Measurements from ENCODE around the gene MLYCD. TPM values are rescaled to one million over a fixed set of nuclear protein-coding genes. Genes with fewer than 3 reads are reported as not detected.

MLYCD gene
- total RNA-seq, 2 donors from 2014 or later: 19.2 to 29.3 TPM

DNA sequence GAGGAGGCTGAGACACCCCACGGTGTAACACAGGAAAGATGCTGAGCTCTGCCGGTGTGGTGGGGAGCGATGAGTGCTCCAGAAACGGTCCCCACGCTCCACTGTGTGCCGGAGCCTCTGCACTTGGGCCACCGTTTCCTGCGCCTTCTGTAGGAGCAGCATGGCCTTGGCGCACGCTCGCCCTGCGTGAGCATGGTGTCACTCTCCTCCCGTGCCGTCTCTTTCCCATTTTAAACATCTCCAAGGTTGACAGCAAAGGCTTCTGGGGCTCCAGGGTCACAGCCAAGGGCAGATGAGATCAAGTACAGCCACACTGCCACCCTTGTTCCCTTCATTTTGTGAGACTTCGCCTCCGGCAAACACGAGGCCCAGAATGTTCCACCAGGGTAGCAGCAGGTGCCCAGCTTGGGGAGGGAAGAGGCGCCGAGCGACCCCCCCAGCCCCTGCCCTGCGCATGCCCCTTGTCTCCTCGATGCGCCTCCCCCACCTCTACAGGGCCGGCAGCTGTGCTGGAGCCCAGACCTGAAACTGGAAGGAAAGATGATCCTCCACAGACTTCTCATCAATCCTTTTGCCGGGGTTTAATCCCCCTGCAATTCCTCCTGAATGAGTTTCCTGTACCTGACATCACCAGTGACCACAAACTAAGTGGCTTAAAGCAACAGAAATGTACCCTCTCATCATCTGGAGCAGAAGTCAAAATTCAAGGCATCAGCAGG lies 34.2 kb downstream of the MLYCD start:
- WGBS, 2 donors: 84 to 91% methylated on average over 20 to 25 of the region's 25 CpGs
- intact Hi-C loops (cut with DNase I): no loop called here
- Histone ChIP-seq H3K27ac (no peak overlapping the region), H3K27me3 (no peaks in the 10 kb centered on the region), H3K4me1 (no peaks in the 10 kb centered on the region), H3K9me3 (no peaks in the 10 kb centered on the region), H3K4me3 (no peak overlapping the region), H3K36me3 (replicated peaks in 1 of 2; ENCODE audit: insufficient read depth in 1 of 2, low read depth in 2 of 2) (no peaks in the 10 kb centered on the region)
- TF ChIP-seq POLR2A (IDR thresholded peaks at IDR 0.05): no peak
- ATAC-seq (no peak), DNase-seq (no peak)

DNA sequence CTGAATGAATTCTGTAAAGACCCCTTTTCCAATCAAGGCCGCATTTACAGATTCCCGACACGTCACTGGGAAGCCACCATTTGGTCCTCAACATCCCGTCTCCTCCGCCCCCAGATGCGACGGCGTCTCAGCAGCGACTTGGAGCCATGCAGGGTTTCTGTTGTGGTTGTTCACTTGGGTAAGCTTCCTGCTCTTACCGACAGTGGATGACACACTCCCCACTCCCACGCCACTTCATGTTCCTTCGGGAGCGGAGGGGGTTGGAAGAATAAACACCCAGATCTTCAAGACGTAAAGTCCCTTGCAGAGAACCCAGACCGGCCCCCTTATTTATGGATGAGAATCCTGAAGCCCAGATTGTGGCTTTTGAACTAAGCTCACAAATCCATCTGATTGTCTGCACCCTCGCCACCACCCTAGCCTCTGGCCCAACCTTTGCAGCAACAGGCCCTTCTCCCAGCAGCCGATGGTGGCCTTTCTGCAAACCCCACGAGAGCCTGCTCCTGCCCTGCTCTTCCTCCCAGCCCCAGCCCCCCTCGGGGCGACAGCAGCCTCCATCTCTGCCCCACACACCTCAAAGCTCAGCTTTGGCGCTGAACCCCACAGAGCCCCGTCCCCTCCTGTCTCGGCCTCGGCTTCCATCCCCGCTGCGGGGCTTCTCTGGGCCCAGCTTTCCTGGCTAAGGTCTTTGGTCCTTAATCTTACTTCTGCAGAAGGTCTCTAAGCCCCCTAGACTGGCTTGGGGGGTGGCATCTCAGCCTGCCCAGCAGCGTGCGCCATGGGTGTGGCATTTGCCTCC lies 35.2 kb downstream of the MLYCD start:
- no peak for TF ChIP-seq POLR2A (IDR thresholded peaks at IDR 0.05)
- TF ChIP-seq, protein P1, sequence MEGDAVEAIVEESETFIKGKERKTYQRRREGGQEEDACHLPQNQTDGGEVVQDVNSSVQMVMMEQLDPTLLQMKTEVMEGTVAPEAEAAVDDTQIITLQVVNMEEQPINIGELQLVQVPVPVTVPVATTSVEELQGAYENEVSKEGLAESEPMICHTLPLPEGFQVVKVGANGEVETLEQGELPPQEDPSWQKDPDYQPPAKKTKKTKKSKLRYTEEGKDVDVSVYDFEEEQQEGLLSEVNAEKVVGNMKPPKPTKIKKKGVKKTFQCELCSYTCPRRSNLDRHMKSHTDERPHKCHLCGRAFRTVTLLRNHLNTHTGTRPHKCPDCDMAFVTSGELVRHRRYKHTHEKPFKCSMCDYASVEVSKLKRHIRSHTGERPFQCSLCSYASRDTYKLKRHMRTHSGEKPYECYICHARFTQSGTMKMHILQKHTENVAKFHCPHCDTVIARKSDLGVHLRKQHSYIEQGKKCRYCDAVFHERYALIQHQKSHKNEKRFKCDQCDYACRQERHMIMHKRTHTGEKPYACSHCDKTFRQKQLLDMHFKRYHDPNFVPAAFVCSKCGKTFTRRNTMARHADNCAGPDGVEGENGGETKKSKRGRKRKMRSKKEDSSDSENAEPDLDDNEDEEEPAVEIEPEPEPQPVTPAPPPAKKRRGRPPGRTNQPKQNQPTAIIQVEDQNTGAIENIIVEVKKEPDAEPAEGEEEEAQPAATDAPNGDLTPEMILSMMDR (IDR thresholded peaks at IDR 0.05): no peak
- intact Hi-C loops (cut with DNase I): no loop called here
- H3K36me3 ChIP-seq (replicated peaks in 1 of 2; ENCODE audit: insufficient read depth in 1 of 2, low read depth in 2 of 2): no peaks in the 10 kb centered on the region
- H3K9me3 ChIP-seq: no peaks in the 10 kb centered on the region
- no peak overlapping the region for H3K4me3 ChIP-seq
- H3K27me3 ChIP-seq: no peaks in the 10 kb centered on the region
- DNase-seq: no peak
- 82 to 95% methylated on average over 28 of the region's 28 CpGs for WGBS, 2 donors
- H3K27ac ChIP-seq: no peak overlapping the region
- ATAC-seq: no peak
- H3K4me1 ChIP-seq: no peaks in the 10 kb centered on the region

DNA sequence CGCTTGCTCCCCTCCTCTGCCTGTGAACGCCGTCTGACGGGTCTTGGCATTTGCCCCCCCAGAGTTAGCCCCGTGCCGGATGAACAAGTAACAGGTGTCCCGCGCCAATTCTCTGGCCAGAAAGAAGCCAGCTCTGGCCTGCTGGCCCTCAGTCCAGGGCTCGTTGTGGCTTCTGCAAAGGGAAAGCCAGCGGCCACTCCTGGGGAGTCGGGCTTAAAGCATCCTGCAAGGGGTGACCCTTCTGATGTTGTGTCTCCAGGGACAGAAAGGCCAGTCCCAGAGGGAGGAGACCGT lies 35.7 kb downstream of the MLYCD start:
- intact Hi-C loops (cut with DNase I): no loop called here

DNA sequence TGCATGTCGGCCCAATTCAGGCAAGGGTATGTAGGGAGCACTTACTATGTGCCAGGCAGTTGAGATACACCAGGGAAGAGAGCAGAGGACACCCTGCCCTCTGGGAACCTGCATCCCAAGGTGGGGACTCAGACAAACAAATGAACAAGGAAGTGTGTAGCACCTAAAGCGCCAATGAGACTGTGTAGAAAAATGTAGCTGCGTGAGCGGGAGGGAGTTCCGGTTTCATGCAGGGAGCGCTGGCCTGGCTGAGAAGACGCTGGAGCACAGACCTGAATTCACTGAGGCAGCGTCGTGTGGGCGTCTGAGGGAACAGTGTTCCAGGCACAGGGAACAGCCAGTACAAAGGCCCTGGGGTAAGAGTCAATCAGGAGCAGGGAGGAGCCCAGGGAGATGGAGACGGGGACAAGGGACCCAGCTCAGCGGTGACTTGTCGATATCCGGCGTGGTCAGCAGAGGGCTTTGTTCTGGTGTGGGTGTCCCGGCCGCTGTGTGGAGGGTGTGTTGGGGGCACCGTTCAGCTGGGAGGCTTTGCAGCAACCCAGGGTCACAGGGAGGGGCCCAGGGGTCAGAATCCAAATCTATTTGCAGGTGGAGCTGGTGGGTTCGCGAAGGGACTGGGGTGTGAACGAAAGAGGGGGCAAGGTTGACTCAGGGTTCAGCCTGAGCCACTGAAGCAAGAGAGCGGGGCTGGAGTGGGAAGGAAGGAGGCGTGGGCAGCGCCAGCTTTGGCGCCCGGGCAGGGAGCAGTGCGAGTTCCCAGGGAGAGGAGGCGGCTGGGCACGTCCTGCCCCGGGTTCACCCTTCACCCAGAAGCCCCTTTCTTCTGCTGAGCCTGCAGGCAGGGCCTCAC lies 36.3 kb downstream of the MLYCD start:
- Histone ChIP-seq H3K27ac (no peak overlapping the region), H3K4me3 (no peak overlapping the region), H3K27me3 (no peaks in the 10 kb centered on the region), H3K4me1 (no peaks in the 10 kb centered on the region), H3K36me3 (replicated peaks in 1 of 2; ENCODE audit: insufficient read depth in 1 of 2, low read depth in 2 of 2) (no peaks in the 10 kb centered on the region), H3K9me3 (no peaks in the 10 kb centered on the region)
- no peak for DNase-seq
- WGBS, 2 donors: 89 to 91% methylated on average over 29 of the region's 30 CpGs
- intact Hi-C loops (cut with DNase I): no loop called here
- ATAC-seq: no peak
- TF ChIP-seq POLR2A (IDR thresholded peaks at IDR 0.05): no peak
- TF ChIP-seq, protein P1 (IDR thresholded peaks at IDR 0.05): no peak

More for the DNA sequence above, 35.7 kb downstream of the MLYCD start:
- Histone ChIP-seq H3K27me3 (no peaks in the 10 kb centered on the region), H3K4me3 (no peak overlapping the region), H3K27ac (no peak overlapping the region), H3K9me3 (no peaks in the 10 kb centered on the region), H3K4me1 (no peaks in the 10 kb centered on the region), H3K36me3 (replicated peaks in 1 of 2; ENCODE audit: insufficient read depth in 1 of 2, low read depth in 2 of 2) (no peaks in the 10 kb centered on the region)
- no peak for DNase-seq
- no peak for ATAC-seq
- 63 to 94% methylated on average over 2 to 12 of the region's 12 CpGs for WGBS, 2 donors
- TF ChIP-seq POLR2A (IDR thresholded peaks at IDR 0.05): no peak

DNA sequence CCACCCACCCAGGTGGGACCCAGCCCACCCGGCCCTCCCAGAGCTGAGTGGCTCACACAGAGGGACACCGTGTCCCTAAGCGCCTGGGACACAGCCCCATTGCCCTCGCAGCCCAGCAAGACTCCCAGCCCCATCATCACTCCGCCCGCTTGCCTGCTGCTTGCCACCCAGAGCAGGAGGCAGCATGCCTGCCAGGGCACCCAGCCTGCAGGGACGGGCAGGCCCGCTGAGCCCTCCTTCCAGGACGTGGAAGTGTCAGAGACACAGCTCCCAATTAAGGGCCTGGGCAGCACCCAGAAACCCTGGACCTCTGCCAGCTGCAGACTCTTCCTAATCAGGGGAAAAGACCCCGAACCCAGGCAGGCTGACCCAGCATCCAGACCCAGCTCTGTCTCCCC lies 36.9 kb downstream of the MLYCD start:
- intact Hi-C loops (cut with DNase I): no loop called here
- Histone ChIP-seq H3K27ac (no peak overlapping the region), H3K36me3 (replicated peaks in 1 of 2; ENCODE audit: insufficient read depth in 1 of 2, low read depth in 2 of 2) (no peaks in the 10 kb centered on the region), H3K27me3 (no peaks in the 10 kb centered on the region), H3K4me3 (no peak overlapping the region), H3K4me1 (no peaks in the 10 kb centered on the region), H3K9me3 (no peaks in the 10 kb centered on the region)
- no peak for TF ChIP-seq POLR2A (IDR thresholded peaks at IDR 0.05)
- TF ChIP-seq, protein P1 (IDR thresholded peaks at IDR 0.05): no peak
- ATAC-seq (no peak), DNase-seq (no peak)
- WGBS, 2 donors: 86% methylated on average over 9 of the region's 10 CpGs; no CpG with 5 or more reads in 1 of the 2 donors

All from body of pancreas (tissue), 4 donors.